Mesendoderm (in vitro differentiated cells): ENCODE measurements around the gene CASP3.

Experiments
- DNase-seq: peaks from one replicate; pipeline ENCODE4 v3.0.0; 2013
- H2AK5ac ChIP-seq: 2 replicates; pipeline ENCODE4 v1.6.1; 2013; ENCODE audit warnings: low read length, inconsistent platforms
- H2BK120ac ChIP-seq: 2 replicates; pipeline ENCODE4 v1.6.1; 2013; ENCODE audit warnings: low read depth, mild to moderate bottlenecking, low read length, moderate library complexity, mixed read lengths
- H2BK15ac ChIP-seq: replicated peaks from 2 replicates; pipeline ENCODE4 v1.6.1; 2013; ENCODE audit warnings: low read depth, mild to moderate bottlenecking, moderate library complexity
- H2BK5ac ChIP-seq: 2 replicates; pipeline ENCODE4 v1.6.1; 2013; ENCODE audit warnings: low read length, inconsistent platforms
- H3K18ac ChIP-seq: 2 replicates; pipeline ENCODE4 v1.6.1; 2013; ENCODE audit warnings: mild to moderate bottlenecking, low read length, mixed read lengths
- H3K23ac ChIP-seq: one replicate; pipeline ENCODE4 v1.6.1; 2013; ENCODE audit warnings: low read length
- H3K27ac ChIP-seq: 2 replicates; pipeline ENCODE4 v1.5.1; 2013; ENCODE audit warnings: low read depth, mild to moderate bottlenecking, inconsistent platforms, low read length, moderate library complexity
- H3K27me3 ChIP-seq: 2 replicates; pipeline ENCODE4 v1.6.1; 2013; ENCODE audit warnings: low read length, control low read depth, mild to moderate bottlenecking, inconsistent platforms; ENCODE audit not compliant: insufficient read depth, poor library complexity
- H3K36me3 ChIP-seq: 2 replicates; pipeline ENCODE4 v1.6.1; 2013; ENCODE audit warnings: low read length, inconsistent platforms; ENCODE audit not compliant: control insufficient read depth, insufficient read depth
- H3K4ac ChIP-seq: one replicate; pipeline ENCODE4 v1.6.1; 2013; ENCODE audit warnings: low read depth, mild to moderate bottlenecking, low read length, moderate library complexity
- H3K4me1 ChIP-seq: 2 replicates; pipeline ENCODE4 v1.6.1; 2013; ENCODE audit warnings: low read depth, low read length, inconsistent platforms; ENCODE audit not compliant: control insufficient read depth
- H3K4me2 ChIP-seq: 2 replicates; pipeline ENCODE4 v1.6.1; 2013; ENCODE audit warnings: low read length
- H3K4me3 ChIP-seq: 2 replicates; pipeline ENCODE4 v1.5.1; 2013; ENCODE audit warnings: mild to moderate bottlenecking, low read length
- H3K56ac ChIP-seq: one replicate; pipeline ENCODE4 v1.6.1; 2013; ENCODE audit warnings: low read length
- H3K79me1 ChIP-seq: 2 replicates; pipeline ENCODE4 v1.6.1; 2013; ENCODE audit warnings: low read length, inconsistent platforms
- H3K79me2 ChIP-seq: 2 replicates; pipeline ENCODE4 v1.6.1; 2013; ENCODE audit warnings: mild to moderate bottlenecking, low read length; ENCODE audit not compliant: control insufficient read depth, insufficient read depth
- H3K9ac ChIP-seq: 2 replicates; pipeline ENCODE4 v1.6.1; 2013; ENCODE audit warnings: low read length, inconsistent platforms
- H4K5ac ChIP-seq: one replicate; pipeline ENCODE4 v1.6.1; 2013; ENCODE audit warnings: low read length
- H4K8ac ChIP-seq: one replicate; pipeline ENCODE4 v1.6.1; 2013; ENCODE audit warnings: low read depth, mild to moderate bottlenecking, control low read depth, low read length, moderate library complexity
- WGBS: extraction: QIAGEN DNeasy Blood & Tissue Kit; methylation state at CpG from one replicate; pipeline ENCODE4 v1.1.7; 2013; ENCODE audit warnings: low lambda C conversion rate, missing lambda C conversion rate; ENCODE audit not compliant: insufficient coverage; ENCODE audit errors: extremely low coverage; 5-methylcytosine and 5-hydroxymethylcytosine counted together

The CASP3 gene

DNA sequence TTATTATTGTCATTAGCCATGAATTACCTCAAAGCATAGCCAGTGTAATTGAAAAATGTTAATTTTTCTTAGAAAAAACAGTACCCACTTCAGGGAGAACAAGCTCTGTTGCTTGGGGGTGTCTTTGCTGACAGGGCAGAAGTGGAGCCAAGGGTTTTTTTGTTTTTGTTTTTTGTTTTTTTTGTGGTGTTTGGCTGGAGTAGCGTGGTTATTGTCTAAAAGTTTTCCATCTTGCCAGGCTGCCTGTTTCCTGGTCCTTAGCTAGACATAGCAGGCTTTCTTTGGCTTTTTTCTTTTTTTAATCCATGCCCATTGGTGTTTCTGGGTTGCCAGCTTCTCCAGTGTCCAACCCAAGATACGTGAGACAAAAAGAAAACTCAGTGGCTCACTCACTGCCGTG, 61.5 kb downstream of the CASP3 start:
- H3K79me1 ChIP-seq: no peaks in the 10 kb centered on the region
- H3K56ac ChIP-seq: no peak overlapping the region

GRCh38 chr4:184587221-184587620, 62.0 kb downstream of the CASP3 start:
- H3K4me1 ChIP-seq: no peaks in the 10 kb centered on the region
- H3K4me3 ChIP-seq: no peak overlapping the region
- H4K8ac ChIP-seq: no peak overlapping the region
- WGBS: no CpG with 5 or more reads among the region's 5 CpGs
- H3K79me1 ChIP-seq: no peaks in the 10 kb centered on the region
- no peak overlapping the region for H3K9ac ChIP-seq
- no peak overlapping the region for H2BK15ac ChIP-seq
- H3K23ac ChIP-seq: no peak overlapping the region
- DNase-seq: no peak
- H3K36me3 ChIP-seq: no peaks in the 10 kb centered on the region
- no peaks in the 10 kb centered on the region for H3K27me3 ChIP-seq
- no peak overlapping the region for H2BK5ac ChIP-seq
- no peak overlapping the region for H2AK5ac ChIP-seq
- H3K4ac ChIP-seq: no peak overlapping the region
- no peak overlapping the region for H3K56ac ChIP-seq
- H3K79me2 ChIP-seq: no peaks in the 10 kb centered on the region
- no peak overlapping the region for H3K27ac ChIP-seq
- no peak overlapping the region for H3K18ac ChIP-seq
- H3K4me2 ChIP-seq: no peak overlapping the region
- H2BK120ac ChIP-seq: no peak overlapping the region
- H4K5ac ChIP-seq: no peak overlapping the region

More for the DNA sequence above, 61.5 kb downstream of the CASP3 start:
- H2BK120ac ChIP-seq: no peak overlapping the region
- H3K23ac ChIP-seq: no peak overlapping the region
- no peak overlapping the region for H2AK5ac ChIP-seq
- no peak overlapping the region for H2BK15ac ChIP-seq
- no peak overlapping the region for H2BK5ac ChIP-seq
- H3K27me3 ChIP-seq: no peaks in the 10 kb centered on the region
- DNase-seq: no peak
- no peak overlapping the region for H3K9ac ChIP-seq
- H3K4me2 ChIP-seq: no peak overlapping the region
- H4K8ac ChIP-seq: no peak overlapping the region
- WGBS: no CpG with 5 or more reads among the region's 3 CpGs
- H3K4ac ChIP-seq: no peak overlapping the region
- H4K5ac ChIP-seq: no peak overlapping the region
- no peak overlapping the region for H3K27ac ChIP-seq
- no peaks in the 10 kb centered on the region for H3K36me3 ChIP-seq
- no peaks in the 10 kb centered on the region for H3K4me1 ChIP-seq
- H3K4me3 ChIP-seq: no peak overlapping the region
- no peak overlapping the region for H3K18ac ChIP-seq
- H3K79me2 ChIP-seq: no peaks in the 10 kb centered on the region

GRCh38 chr4:184583738-184584502, 65.3 kb downstream of the CASP3 start:
- Histone ChIP-seq H2AK5ac (no peak overlapping the region), H3K79me2 (no peaks in the 10 kb centered on the region), H3K56ac (no peak overlapping the region), H3K4ac (no peak overlapping the region), H3K18ac (no peak overlapping the region), H4K8ac (no peak overlapping the region), H2BK15ac (no peak overlapping the region), H3K36me3 (no peaks in the 10 kb centered on the region), H2BK5ac (no peak overlapping the region), H3K79me1 (no peaks in the 10 kb centered on the region), H3K9ac (no peak overlapping the region), H4K5ac (no peak overlapping the region), H3K27me3 (no peaks in the 10 kb centered on the region), H3K4me1 (no peaks in the 10 kb centered on the region), H3K27ac (no peak overlapping the region), H3K4me2 (no peak overlapping the region), H2BK120ac (no peak overlapping the region), H3K4me3 (no peak overlapping the region), H3K23ac (no peak overlapping the region)
- DNase-seq: no peak
- WGBS: no CpG with 5 or more reads among the region's 9 CpGs
